HG02840 (cell line): Measurements from ENCODE around the gene ST8SIA6.

Experiments used
- ATAC-seq: cut with Tn5 transposase; IDR thresholded peaks from one replicate; pipeline ENCODE4 v1.9.1; 2021; ENCODE audit warnings: mild to moderate bottlenecking, moderate library complexity, moderate number of reproducible peaks; ENCODE audit not compliant: unreplicated experiment, low FRiP score

ST8SIA6 gene

GRCh38 chr10:17276756-17277424, 177.5 kb downstream of the ST8SIA6 start:
- no peak for ATAC-seq

GRCh38 chr10:17273403-17273802, 181.0 kb downstream of the ST8SIA6 start:
- no peak for ATAC-seq

- no peak for ATAC-seq
Measured at GRCh38 chr10:17272648-17273047, 181.7 kb downstream of the ST8SIA6 start.
